ENCODE data around the gene GRHL3. TPM values are rescaled to one million over a fixed set of nuclear protein-coding genes. Genes with fewer than 3 reads are reported as not detected.

Gene GRHL3
- total and polyA plus RNA-seq, 5 donors from 2014 or later = not detected

DNA sequence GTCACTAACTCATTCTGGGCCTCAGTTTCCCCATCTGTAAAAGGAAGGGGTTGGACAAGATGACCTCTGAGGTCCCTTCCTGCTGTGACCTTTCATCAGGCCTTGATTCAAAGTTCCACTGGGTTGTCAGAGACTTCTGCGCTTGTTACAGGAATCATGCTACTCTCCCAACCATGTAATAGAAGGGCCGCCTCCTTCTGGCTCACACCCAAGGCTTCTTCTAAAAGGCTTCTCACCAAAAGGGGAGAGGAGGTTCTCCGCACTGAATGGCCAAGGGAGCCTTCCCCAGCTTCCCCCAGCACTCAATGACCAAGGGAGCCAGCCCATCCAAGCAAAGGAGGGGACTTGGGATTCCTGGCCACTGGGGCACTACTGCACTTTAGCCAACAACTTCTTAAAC lies 42.7 kb downstream of the GRHL3 start:
- H3K36me3 ChIP-seq (ENCODE audit: control insufficient read depth, insufficient read depth, low read length) = no peaks in the 10 kb centered on the region
- H3K27me3 ChIP-seq (ENCODE audit: control insufficient read depth, insufficient read depth, low read length) = no peaks in the 10 kb centered on the region
- no peaks in the 10 kb centered on the region for H3K9me3 ChIP-seq (ENCODE audit: control insufficient read depth in 2 of 2, low read length in 2 of 2)
- no peaks in the 10 kb centered on the region for H3K4me1 ChIP-seq (ENCODE audit: control insufficient read depth, insufficient read depth, low read length, poor library complexity, severe bottlenecking)
- Mint-ChIP-seq H3K9me3 (no peaks in the 10 kb centered on the region), H3K4me3 (no peak overlapping the region), H3K36me3 (peaks cover 18% of the 10 kb centered on the region), H3K27me3 (no peaks in the 10 kb centered on the region), H3K4me1 (peaks cover 0 to 6% (median 0%) of the 10 kb centered on the region in 4 donors), H3K27ac (no peak overlapping the region)
- no peak overlapping the region for H3K4me3 ChIP-seq (ENCODE audit: low read depth, low read length)
- no peak for ATAC-seq (ENCODE audit: low read depth in 2 of 2)
- no peak for DNase-seq
- H3K27ac ChIP-seq (ENCODE audit: insufficient read depth, low read length, poor library complexity, severe bottlenecking) = no peak overlapping the region

GRCh38 chr1:24362396-24362795 lies 43.2 kb downstream of the GRHL3 start:
- Mint-ChIP-seq H3K36me3 (peaks cover 21% of the 10 kb centered on the region), H3K27me3 (no peaks in the 10 kb centered on the region), H3K9me3 (no peaks in the 10 kb centered on the region), H3K4me3 (no peak overlapping the region), H3K4me1 (peaks cover 0 to 6% (median 0%) of the 10 kb centered on the region in 4 donors), H3K27ac (no peak overlapping the region)
- H3K36me3 ChIP-seq (ENCODE audit: control insufficient read depth, insufficient read depth, low read length) = no peaks in the 10 kb centered on the region
- no peak overlapping the region for H3K27ac ChIP-seq (ENCODE audit: insufficient read depth, low read length, poor library complexity, severe bottlenecking)
- DNase-seq = no peak
- no peak overlapping the region for H3K4me3 ChIP-seq (ENCODE audit: low read depth, low read length)
- H3K9me3 ChIP-seq (ENCODE audit: control insufficient read depth in 2 of 2, low read length in 2 of 2) = no peaks in the 10 kb centered on the region
- no peak for ATAC-seq (ENCODE audit: low read depth in 2 of 2)
- H3K4me1 ChIP-seq (ENCODE audit: control insufficient read depth, insufficient read depth, low read length, poor library complexity, severe bottlenecking) = no peaks in the 10 kb centered on the region
- H3K27me3 ChIP-seq (ENCODE audit: control insufficient read depth, insufficient read depth, low read length) = no peaks in the 10 kb centered on the region

GRCh38 chr1:24362982-24363614 lies 43.9 kb downstream of the GRHL3 start:
- no peak overlapping the region for H3K27ac Mint-ChIP-seq
- H3K4me1 ChIP-seq (ENCODE audit: control insufficient read depth, insufficient read depth, low read length, poor library complexity, severe bottlenecking) = no peaks in the 10 kb centered on the region
- no peak overlapping the region for H3K4me3 ChIP-seq (ENCODE audit: low read depth, low read length)
- peaks cover 0 to 6% (median 0%) of the 10 kb centered on the region in 4 donors for H3K4me1 Mint-ChIP-seq
- H3K27me3 Mint-ChIP-seq = no peaks in the 10 kb centered on the region
- no peaks in the 10 kb centered on the region for H3K9me3 ChIP-seq (ENCODE audit: control insufficient read depth in 2 of 2, low read length in 2 of 2)
- peaks cover 14% of the 10 kb centered on the region for H3K36me3 Mint-ChIP-seq
- DNase-seq (no peak), ATAC-seq (ENCODE audit: low read depth in 2 of 2) (no peak)
- no peak overlapping the region for H3K27ac ChIP-seq (ENCODE audit: insufficient read depth, low read length, poor library complexity, severe bottlenecking)
- H3K36me3 ChIP-seq (ENCODE audit: control insufficient read depth, insufficient read depth, low read length) = no peaks in the 10 kb centered on the region
- no peaks in the 10 kb centered on the region for H3K27me3 ChIP-seq (ENCODE audit: control insufficient read depth, insufficient read depth, low read length)
- H3K4me3 Mint-ChIP-seq = no peak overlapping the region
- H3K9me3 Mint-ChIP-seq = no peaks in the 10 kb centered on the region

- Histone ChIP-seq H3K36me3 (ENCODE audit: control insufficient read depth, insufficient read depth, low read length) (no peaks in the 10 kb centered on the region), H3K4me3 (ENCODE audit: low read depth, low read length) (no peak overlapping the region), H3K27me3 (ENCODE audit: control insufficient read depth, insufficient read depth, low read length) (no peaks in the 10 kb centered on the region), H3K4me1 (ENCODE audit: control insufficient read depth, insufficient read depth, low read length, poor library complexity, severe bottlenecking) (no peaks in the 10 kb centered on the region), H3K9me3 (ENCODE audit: control insufficient read depth in 2 of 2, low read length in 2 of 2) (no peaks in the 10 kb centered on the region), H3K27ac (ENCODE audit: insufficient read depth, low read length, poor library complexity, severe bottlenecking) (no peak overlapping the region)
- Mint-ChIP-seq H3K27me3 (no peaks in the 10 kb centered on the region), H3K27ac (no peak overlapping the region), H3K9me3 (no peaks in the 10 kb centered on the region), H3K4me3 (no peak overlapping the region), H3K4me1 (peaks cover 0 to 6% (median 0%) of the 10 kb centered on the region in 4 donors), H3K36me3 (peaks cover 14% of the 10 kb centered on the region)
- DNase-seq (no peak), ATAC-seq (ENCODE audit: low read depth in 2 of 2) (no peak)
Observed at GRCh38 chr1:24363994-24364393, 44.8 kb downstream of the GRHL3 start.

DNA sequence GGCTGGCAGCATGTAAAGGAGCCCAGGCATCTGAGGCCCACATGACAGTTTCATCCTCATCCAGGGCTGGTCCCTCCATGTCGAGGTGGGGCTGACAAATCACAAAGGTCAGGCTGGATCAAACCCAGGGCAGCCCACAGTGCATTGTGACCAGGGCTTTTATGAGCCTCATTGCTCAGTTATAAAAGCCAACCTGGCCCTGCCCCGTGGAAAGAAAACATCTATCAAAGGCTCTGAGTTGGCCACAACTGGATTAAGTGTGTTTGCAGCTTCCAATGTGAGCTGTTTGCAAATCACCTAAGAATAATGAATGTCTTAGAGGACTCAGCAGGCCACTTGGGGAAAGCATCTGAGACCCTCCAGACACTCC lies 45.4 kb downstream of the GRHL3 start:
- Mint-ChIP-seq H3K4me1 (peaks cover 0 to 6% (median 0%) of the 10 kb centered on the region in 4 donors), H3K36me3 (peaks cover 14% of the 10 kb centered on the region), H3K4me3 (no peak overlapping the region), H3K9me3 (no peaks in the 10 kb centered on the region), H3K27me3 (no peaks in the 10 kb centered on the region), H3K27ac (peak overlapping the region in 2 of 3 donors; percentile 25 to 83)
- no peaks in the 10 kb centered on the region for H3K27me3 ChIP-seq (ENCODE audit: control insufficient read depth, insufficient read depth, low read length)
- H3K4me1 ChIP-seq (ENCODE audit: control insufficient read depth, insufficient read depth, low read length, poor library complexity, severe bottlenecking) = no peaks in the 10 kb centered on the region
- no peak overlapping the region for H3K4me3 ChIP-seq (ENCODE audit: low read depth, low read length)
- DNase-seq (no peak), ATAC-seq (ENCODE audit: low read depth in 2 of 2) (no peak)
- H3K9me3 ChIP-seq (ENCODE audit: control insufficient read depth in 2 of 2, low read length in 2 of 2) = no peaks in the 10 kb centered on the region
- H3K27ac ChIP-seq (ENCODE audit: insufficient read depth, low read length, poor library complexity, severe bottlenecking) = no peak overlapping the region
- H3K36me3 ChIP-seq (ENCODE audit: control insufficient read depth, insufficient read depth, low read length) = no peaks in the 10 kb centered on the region

DNA sequence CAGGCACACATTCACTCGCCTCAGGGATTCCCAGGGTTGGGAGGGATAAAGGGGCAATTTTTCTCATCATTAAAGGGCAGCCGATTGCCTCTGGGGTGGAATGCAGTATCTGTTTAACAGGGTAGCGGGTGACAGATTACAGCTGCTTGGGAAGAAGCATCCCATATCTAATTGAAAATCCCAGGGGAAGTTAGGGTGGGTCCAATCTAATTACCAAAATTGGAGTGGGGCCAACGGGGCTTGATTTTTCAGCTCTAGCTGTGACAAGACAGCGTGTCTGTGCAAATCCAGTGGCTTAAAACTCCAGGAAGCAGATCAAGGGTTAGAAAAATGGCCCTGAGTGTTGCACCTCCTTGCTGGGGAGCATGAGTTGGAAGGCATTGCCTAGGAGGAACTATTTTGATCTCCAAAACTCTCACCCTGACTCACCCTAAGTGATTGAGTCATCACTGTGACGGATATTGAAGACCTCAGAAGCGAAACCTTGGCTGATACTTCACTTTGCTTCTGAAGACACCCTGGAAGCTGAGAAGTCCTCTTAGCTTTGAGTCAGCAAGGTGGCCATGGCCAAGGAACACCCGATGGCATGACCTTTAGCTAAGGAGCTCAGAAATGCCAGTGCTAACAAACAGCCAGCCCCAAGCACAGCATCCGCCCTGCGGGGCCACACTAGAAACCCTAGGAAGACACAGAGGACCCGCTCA lies 46.0 kb downstream of the GRHL3 start:
- H3K27ac Mint-ChIP-seq = peak overlapping the region in 2 of 3 donors; percentile 25 to 83
- no peaks in the 10 kb centered on the region for H3K27me3 Mint-ChIP-seq
- ATAC-seq (ENCODE audit: low read depth in 2 of 2) = peak; percentile 57 to 70

GRCh38 chr1:24366707-24367106 lies 47.5 kb downstream of the GRHL3 start:
- H3K36me3 Mint-ChIP-seq = peaks cover 11% of the 10 kb centered on the region
- no peaks in the 10 kb centered on the region for H3K9me3 Mint-ChIP-seq

More for the DNA sequence above, 46.0 kb downstream of the GRHL3 start:
- Mint-ChIP-seq H3K4me3 (no peak overlapping the region), H3K4me1 (peaks cover 0 to 6% (median 0%) of the 10 kb centered on the region in 4 donors), H3K36me3 (peaks cover 16% of the 10 kb centered on the region), H3K9me3 (no peaks in the 10 kb centered on the region)
- peak in 1 of 3 donors; percentile 62 for DNase-seq
- H3K27ac ChIP-seq (ENCODE audit: insufficient read depth, low read length, poor library complexity, severe bottlenecking) = no peak overlapping the region
- H3K36me3 ChIP-seq (ENCODE audit: control insufficient read depth, insufficient read depth, low read length) = no peaks in the 10 kb centered on the region
- H3K4me3 ChIP-seq (ENCODE audit: low read depth, low read length) = no peak overlapping the region
- H3K4me1 ChIP-seq (ENCODE audit: control insufficient read depth, insufficient read depth, low read length, poor library complexity, severe bottlenecking) = no peaks in the 10 kb centered on the region
- no peaks in the 10 kb centered on the region for H3K9me3 ChIP-seq (ENCODE audit: control insufficient read depth in 2 of 2, low read length in 2 of 2)
- no peaks in the 10 kb centered on the region for H3K27me3 ChIP-seq (ENCODE audit: control insufficient read depth, insufficient read depth, low read length)

DNA sequence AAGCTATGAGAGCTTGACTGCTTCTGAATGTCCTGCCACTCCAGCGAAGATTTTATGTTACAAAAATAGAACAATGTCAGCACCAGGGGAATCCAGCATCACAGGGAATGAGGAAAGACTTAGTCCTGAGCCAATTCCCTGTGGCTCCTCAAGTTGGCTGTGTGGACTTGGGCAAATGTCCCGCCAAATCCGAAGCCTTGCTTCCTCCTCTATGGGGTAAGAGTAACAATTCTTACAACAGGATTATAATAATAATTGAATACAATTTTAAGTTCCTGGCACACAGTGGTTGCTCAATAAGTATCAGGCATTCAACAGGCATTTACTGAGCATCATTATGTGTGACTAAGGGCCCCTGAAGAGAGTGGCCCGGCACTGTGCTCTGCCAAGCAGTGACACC lies 50.0 kb downstream of the GRHL3 start:
- no peaks in the 10 kb centered on the region for H3K9me3 Mint-ChIP-seq

More at GRCh38 chr1:24366707-24367106, 47.5 kb downstream of the GRHL3 start:
- no peak overlapping the region for H3K4me3 ChIP-seq (ENCODE audit: low read depth, low read length)
- H3K27me3 ChIP-seq (ENCODE audit: control insufficient read depth, insufficient read depth, low read length) = no peaks in the 10 kb centered on the region
- ATAC-seq (ENCODE audit: low read depth in 2 of 2) (no peak), DNase-seq (no peak)
- Mint-ChIP-seq H3K27ac (no peak overlapping the region), H3K4me1 (peaks cover 0 to 6% (median 0%) of the 10 kb centered on the region in 4 donors), H3K4me3 (no peak overlapping the region), H3K27me3 (no peaks in the 10 kb centered on the region)
- no peak overlapping the region for H3K27ac ChIP-seq (ENCODE audit: insufficient read depth, low read length, poor library complexity, severe bottlenecking)
- H3K36me3 ChIP-seq (ENCODE audit: control insufficient read depth, insufficient read depth, low read length) = no peaks in the 10 kb centered on the region
- no peaks in the 10 kb centered on the region for H3K9me3 ChIP-seq (ENCODE audit: control insufficient read depth in 2 of 2, low read length in 2 of 2)
- no peaks in the 10 kb centered on the region for H3K4me1 ChIP-seq (ENCODE audit: control insufficient read depth, insufficient read depth, low read length, poor library complexity, severe bottlenecking)

More for the DNA sequence above, 50.0 kb downstream of the GRHL3 start:
- H3K4me3 ChIP-seq (ENCODE audit: low read depth, low read length) = no peak overlapping the region
- H3K4me1 ChIP-seq (ENCODE audit: control insufficient read depth, insufficient read depth, low read length, poor library complexity, severe bottlenecking) = no peaks in the 10 kb centered on the region
- no peaks in the 10 kb centered on the region for H3K27me3 Mint-ChIP-seq
- H3K27me3 ChIP-seq (ENCODE audit: control insufficient read depth, insufficient read depth, low read length) = no peaks in the 10 kb centered on the region
- no peak overlapping the region for H3K4me3 Mint-ChIP-seq
- no peak overlapping the region for H3K27ac ChIP-seq (ENCODE audit: insufficient read depth, low read length, poor library complexity, severe bottlenecking)
- H3K4me1 Mint-ChIP-seq = peaks cover 0 to 6% (median 0%) of the 10 kb centered on the region in 4 donors
- H3K36me3 Mint-ChIP-seq = peaks cover 15% of the 10 kb centered on the region
- H3K27ac Mint-ChIP-seq = no peak overlapping the region
- H3K36me3 ChIP-seq (ENCODE audit: control insufficient read depth, insufficient read depth, low read length) = no peaks in the 10 kb centered on the region
- DNase-seq (no peak), ATAC-seq (ENCODE audit: low read depth in 2 of 2) (no peak)
- H3K9me3 ChIP-seq (ENCODE audit: control insufficient read depth in 2 of 2, low read length in 2 of 2) = no peaks in the 10 kb centered on the region

Measured in CD4-positive, CD25-positive, alpha-beta regulatory T cell (primary cell).